Measurements from ENCODE around the gene NUDT3. TPM values are rescaled to one million over a fixed set of nuclear protein-coding genes. Genes with fewer than 3 reads are reported as not detected.
A peak's percentile ranks its signal among the peaks of the same experiment; 100 is the strongest.

The NUDT3 gene
- total and polyA plus RNA-seq, 9 of the 15 experiments (the other 6 are each of a cell fraction or from before 2014, with no cell fraction given), result 5.4 to 81.2 (median 56.4) TPM

GRCh38 chr6:34284563-34285447, 107.7 kb downstream of the NUDT3 start (continued):
- no peak for TF ChIP-seq TRIM25 (IDR thresholded peaks at IDR 0.05; ENCODE audit: borderline replicate concordance)
- TF ChIP-seq ZNF280A (IDR thresholded peaks at IDR 0.05; ENCODE audit: low read depth, partially characterized antibody), result no peak
- no peak for TF ChIP-seq KHSRP (IDR thresholded peaks at IDR 0.05)
- TF ChIP-seq KAT8 (IDR thresholded peaks at IDR 0.05; ENCODE audit: low read depth), result no peak
- TF ChIP-seq ZFP91 (CRISPR knock-in tag; IDR thresholded peaks at IDR 0.05), result no peak
- TF ChIP-seq PHF8 (IDR thresholded peaks at IDR 0.05; ENCODE audit: borderline replicate concordance, low read length), result no peak
- no peak for TF ChIP-seq ID3 (CRISPR knock-in tag; IDR thresholded peaks at IDR 0.05)
- peak; percentile 80 for TF ChIP-seq ID3 (tag; IDR thresholded peaks at IDR 0.05)
- no peak for TF ChIP-seq ZBTB33 (CRISPR knock-in tag; IDR thresholded peaks at IDR 0.05)
- no peak for TF ChIP-seq RERE (CRISPR knock-in tag; IDR thresholded peaks at IDR 0.05; ENCODE audit: borderline replicate concordance)
- no peak for TF ChIP-seq ZNF316 (IDR thresholded peaks at IDR 0.05)
- TF ChIP-seq SMAD1 (IDR thresholded peaks at IDR 0.05; ENCODE audit: low read depth, low read length, partially characterized antibody), result no peak
- peak; percentile 75; the same call in 1 of the 2 replicates for TF ChIP-seq CC2D1A (IDR thresholded peaks at IDR 0.05)
